Stimulated activated CD8-positive, alpha-beta memory T cell treated with anti-CD3 and anti-CD28 coated beads, Interleukin-4, amount 100 ng/mL, for 48 hours (primary cell): ENCODE results near the gene IRX1.

Experiments used
- DNase-seq: peaks from one replicate; pipeline ENCODE4 v3.0.0-alpha.2; 2020

IRX1 gene

DNA sequence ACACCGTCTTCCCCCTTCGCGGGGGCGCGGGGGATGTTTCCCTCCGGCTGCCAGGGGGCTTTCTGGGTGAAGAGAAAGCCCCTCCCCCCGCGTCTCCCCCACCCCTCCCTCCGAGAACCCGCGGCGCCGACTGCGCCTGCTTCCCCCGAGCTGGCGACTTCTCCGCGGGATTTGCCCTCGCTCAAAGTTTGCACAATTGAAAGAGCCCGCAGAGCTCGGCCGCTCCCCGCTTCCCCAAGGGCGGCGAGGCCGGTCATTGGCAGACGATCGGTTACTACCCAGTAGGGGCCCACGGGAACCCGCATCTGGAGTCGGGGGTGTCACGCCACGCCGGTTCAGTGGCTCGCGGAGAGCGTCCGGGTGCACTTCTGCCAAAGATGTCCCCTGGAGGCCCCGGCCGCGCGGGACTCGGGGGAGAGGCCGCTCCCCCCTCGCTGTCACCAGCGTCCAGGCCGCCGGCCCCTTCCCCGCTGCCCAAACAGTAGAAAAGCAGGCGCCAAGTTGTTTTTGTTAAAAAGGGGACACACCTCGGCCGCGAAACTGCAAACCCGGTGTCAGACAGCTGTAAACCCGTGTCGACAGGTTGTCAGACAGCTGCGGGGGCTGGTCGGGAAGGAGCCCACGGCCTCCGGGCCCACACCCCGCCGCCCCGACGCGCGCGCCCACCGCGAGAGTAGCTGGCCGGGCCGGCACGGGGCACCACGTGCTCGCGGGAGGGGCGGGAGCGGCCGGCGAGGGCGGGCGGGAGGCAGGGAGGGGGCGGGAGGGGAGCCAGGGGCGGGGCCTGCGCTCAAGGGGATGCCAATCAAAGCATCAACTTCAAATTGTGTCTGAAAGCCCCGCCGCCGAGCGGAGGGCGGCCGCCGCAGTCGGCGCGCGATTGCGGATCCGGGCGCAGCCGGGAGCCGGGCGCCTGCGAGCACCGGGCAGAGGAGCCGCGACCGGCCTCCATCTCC, at the start of gene IRX1:
Gene IRX1 (plus strand): TSS at position 827 of the 956 bp plus-strand sequence. CDS start 274 bp downstream, outside the sequence.
- no peak for DNase-seq

DNA sequence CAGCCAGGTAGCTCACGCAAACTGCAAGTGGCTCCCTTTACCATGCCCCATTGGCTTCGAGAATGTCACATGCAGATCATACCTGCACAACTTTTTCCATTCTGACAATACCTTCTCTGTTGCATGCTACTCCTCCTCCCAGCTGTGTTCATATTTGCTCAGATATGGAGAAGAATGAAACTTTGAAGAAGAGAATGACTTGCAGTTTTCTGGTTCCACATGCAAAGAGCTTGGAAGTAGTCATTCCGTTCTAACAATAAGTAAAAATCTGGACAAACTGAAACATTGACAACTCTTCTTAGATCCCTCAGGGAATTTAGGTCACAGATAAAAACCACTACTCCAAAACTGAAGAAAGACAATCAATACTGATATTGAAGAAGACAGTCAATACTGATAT, 49.6 kb upstream of the IRX1 start:
- no peak for DNase-seq

DNA sequence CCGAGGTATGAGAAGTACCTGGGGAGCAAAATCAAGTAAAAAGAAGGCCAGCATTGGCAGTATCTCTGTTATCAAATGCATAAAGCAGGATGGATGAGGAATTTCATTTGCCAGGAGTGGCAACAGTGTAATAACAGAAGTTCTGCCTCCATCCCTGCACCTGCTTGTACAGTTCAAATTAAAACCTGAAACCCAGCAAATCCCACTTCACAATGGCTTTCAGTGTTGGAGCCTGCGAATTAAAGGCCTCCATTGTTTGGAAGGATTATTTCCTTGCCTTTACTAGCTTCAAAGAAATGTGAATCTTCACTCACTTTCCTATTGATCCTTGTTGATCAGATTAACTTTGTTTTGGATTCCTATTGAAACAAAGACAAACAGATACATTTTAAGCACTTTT, 31.5 kb upstream of the IRX1 start:
- DNase-seq, result no peak

DNA sequence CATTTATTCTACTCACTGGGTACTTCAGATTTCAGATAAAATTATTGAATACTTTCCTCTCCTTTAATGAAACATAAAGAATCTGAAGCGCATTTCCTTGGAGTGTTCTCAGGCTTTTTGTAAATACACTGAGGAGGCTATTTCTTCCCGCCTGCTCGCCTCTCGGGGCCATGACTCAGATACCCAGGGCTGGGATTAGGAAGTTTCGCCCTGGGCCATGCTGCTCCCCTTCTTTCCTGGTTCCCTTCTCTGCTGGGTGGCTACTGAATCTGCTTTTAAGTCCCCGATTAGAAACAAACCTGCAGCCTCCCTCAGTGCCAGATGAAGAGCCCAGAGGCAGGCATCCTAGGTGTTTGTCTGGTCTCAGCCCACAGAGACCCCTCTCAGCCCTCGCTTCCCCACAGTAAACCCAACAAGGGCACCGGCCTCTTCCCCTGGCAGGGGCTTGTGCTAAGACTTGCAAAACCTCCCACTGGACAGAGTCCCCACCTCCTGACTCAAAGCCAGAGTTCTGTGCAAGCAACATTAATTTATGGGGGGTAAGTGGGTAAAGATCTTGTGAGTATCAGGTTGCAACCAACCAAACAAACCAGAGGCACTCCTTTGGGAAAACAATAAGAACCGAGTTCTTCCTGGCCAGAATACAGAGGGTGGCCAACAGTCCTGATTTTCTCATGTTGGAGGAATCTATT, 30.7 kb upstream of the IRX1 start:
- DNase-seq, result no peak

DNA sequence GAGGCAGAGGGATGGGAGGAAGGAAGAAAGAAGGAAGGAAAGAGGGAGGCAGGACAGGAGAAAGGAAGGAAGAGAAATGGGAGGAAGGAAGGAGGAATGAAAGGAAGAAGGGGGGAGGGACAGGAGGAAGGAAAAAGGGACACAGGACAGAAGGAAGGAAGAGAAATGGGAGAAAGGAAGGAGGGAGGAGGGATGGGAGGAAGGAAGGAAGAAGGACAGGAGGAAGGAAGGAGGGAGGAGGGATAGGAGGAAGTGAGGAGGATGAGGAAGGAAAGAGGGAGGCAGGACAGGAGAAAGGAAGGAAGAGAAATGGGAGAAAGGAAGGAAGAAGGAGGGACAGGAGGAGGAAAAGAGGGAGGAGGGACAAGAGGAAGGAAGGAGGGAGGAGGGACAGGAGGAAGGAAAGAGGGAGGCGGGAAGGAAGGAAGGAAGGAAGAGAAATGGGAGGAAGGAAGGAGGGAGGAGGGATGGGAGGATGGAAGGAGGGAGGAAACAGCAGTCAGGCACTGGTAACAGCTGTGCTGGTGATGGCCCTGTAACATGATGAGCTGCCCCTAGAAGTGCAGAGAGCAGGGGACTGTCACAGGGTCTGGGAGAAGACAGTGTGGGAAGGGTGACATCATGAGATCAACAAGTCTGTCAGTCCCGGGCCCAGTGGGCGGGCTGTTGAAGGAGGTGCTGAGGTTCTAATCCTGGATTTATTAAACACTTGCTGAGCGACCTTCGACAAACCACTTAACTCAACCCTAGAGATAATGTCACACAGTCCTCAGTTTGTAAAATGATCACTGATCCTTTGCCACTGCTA, 10.7 kb upstream of the IRX1 start:
- no peak for DNase-seq

DNA sequence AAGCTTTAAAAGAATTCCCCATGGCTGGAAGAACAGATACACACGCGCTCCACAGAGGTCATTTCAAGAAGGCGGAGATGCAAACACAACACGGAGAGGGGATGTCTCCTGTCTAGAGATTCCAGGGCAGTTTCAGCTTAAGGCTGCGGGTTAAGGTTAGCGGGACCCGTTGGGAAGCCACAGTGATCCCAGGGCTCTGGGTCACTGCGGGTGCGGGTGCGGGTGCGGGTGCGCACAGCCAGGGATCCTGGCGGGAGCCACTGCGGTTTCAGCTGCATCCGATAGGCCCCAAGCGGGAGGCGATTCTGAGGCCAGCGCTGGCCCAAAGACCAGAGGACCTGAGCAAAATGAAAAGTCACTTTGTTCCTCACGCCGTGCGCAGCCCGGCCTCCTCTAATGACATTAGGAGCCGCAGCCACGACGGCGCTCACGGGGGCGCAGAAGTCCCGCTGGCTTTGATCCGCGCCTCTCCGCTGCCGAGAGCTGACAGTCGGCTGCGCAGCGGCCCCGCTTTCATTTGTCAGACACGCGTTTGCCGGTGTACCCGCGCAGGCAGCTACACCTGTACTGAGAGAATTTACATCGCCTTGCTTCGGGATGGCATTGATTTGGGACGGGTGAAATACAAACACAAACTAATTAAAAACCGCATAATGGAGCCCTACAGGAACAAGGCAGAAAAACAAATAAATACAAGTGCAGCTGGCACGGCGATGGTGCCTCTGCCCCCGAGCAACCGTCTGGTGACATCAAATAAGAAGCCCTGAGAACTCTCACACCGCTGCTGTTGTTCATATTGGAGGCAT, 5.3 kb upstream of the IRX1 start:
- DNase-seq, result no peak

DNA sequence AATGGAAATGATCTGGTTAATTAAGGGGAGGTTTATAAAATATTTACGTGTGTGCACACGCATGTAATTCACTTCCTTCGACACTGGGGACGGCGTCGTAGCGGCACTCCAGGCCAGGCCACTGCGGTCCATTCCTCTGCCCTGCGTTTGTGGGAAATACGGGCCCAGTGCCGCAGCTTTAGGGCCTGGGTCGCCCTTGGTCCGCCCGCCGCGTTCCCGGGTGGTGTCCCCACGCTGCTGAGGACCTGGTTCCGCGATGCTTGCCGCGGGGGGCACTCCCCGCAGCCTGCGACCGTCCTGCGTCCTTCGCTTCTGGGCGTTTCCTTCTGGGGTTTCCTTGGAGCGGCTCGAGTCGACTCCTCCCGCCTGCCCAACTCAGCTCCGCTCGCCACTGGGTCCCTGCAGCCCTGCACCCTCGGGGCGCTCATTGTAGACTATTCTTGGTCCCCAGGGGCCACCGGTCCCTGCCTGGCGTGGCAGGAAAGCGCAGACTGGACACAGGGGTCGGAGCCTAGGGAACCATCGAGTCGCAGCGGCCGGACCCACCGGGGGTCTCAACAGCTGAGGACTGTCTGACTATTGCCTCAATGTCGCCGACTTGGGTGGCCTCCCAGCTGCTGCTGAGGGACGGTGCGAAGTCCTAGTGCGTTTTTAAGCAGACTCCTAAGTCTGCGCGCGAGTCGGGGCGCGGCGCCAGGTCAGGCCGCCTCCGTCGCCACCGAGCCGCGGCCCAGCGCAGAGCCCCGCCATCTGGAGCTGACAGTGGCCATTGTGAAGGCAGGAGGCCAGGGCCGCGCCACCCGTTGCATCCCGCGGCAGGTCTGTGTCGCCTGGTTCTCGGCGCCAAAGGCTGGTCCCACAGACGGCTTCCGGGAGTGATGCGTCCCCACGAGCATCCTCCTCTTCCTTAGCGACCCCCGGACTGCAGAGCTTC, 4.4 kb upstream of the IRX1 start:
- DNase-seq, result no peak

DNA sequence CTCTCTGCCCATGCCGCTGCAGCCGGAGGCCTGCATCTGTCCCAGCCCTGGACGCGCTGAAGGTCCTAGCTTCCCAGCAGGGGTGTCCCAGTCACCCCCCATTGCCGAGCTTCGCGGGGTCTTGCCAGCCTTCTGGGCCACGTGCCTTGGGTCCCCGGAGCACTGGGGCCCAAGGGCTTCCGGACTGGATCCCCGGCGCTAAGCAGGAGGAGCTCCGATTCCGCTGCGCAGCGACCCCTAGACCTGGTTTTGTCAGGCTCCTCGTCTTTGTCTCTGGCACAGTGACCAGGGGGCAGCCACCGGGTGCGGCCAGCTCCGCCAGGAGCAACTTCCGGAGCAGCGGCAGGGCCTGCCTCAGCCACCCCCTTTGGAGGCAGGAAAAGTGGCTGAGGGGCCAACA, 3.3 kb upstream of the IRX1 start:
- no peak for DNase-seq

DNA sequence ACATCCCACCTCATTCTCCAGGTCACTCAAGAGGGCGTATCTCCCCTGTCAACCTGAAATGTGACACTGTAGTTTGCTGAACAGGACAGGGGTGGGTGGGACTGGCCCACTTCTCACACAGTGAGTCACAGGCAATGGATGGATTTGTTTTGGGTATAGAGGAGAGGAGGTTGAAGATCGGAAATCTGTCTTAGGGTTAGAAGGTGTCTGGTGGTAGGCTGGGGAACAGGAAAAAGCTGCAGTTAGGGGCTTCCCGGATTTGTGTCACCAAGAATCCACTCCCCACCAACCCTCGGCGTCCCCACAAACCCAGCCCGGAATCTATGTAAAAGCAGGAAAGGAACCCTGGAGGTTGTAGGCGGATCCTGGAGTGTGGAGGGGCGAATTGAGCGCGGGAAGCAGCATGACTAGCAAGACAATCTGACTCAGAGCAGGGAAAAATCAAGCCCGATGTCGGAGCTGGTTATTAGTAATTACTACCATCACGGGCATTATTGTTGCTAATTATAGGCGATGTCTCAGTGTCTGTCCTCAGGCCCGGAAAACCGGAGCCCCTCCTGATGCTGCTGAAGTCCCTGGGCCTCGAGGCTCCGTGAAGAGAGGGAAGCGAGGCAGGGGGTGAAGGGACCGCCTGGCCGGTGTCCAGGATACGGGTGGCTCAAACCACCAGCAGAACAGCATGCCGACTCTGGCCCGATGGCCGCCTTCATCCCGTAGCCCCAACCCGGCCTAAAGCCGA, 1.7 kb upstream of the IRX1 start:
- no peak for DNase-seq

DNA sequence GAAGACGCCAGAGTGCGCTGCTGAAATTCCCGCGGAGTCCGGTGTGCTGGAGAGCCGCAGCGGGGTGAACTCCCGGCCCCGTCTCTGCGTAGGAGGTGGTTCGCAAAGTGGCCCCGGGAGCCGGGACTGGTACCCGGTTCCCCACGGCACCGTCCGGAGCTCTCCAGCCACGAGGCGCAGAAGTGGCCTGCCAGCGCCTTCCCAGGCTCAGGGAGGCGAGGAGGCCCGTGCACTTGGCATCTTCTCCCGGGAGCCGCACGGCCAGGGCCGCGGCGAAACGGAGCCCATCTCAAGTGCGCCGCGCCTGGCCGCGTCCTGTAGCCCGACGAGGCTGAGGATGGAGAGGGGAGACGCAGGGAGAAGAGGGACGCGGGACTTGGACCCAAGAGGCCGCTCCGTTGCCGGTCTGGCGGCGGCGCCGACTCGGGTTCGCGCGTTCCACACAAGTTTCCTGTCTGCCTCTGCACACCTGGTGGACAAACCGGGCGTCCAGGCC, 1.1 kb upstream of the IRX1 start:
- no peak for DNase-seq

DNA sequence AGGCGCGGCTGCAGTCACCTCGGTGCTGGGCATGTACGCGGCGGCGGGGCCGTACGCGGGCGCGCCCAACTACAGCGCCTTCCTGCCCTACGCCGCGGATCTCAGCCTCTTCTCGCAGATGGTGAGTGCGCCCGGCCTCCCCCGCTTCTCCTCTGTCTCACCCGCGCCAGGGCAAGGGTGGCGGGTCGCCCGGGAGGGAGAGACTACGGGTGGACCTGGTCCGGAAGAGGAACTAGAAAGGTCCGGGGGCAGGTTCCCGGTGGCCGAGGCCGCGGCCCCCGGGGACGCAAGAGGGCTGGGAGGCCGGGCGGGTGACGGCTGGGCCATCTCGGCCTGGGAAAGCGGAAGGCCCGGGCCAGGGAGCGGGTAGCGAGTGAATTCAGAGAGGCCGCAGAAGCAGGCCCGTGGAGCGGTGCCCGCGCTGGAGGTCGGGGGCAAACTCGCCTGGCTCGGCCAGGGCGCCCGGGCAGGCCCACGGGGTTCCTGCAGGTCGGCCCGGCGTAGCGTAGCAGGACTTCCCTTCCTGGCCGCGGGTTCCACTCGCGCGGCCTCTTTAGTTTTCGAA, 711 bp downstream of the IRX1 start:
- DNase-seq, result no peak

DNA sequence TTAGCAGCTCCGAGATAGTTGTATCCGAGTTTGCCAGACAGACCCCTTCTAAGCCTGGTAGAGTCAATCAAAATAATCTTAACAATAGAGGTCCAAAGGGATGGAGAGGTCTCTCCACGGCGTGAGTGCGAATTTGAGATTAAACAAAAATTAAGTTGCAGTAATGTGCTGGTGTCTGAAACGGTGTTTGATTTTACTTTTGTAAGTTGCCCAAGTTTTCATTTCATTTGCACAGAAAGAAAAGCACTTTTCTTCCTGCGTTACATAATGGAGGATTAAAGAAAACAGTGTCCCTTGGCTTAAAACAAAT, 1.2 kb downstream of the IRX1 start:
- DNase-seq, result no peak

DNA sequence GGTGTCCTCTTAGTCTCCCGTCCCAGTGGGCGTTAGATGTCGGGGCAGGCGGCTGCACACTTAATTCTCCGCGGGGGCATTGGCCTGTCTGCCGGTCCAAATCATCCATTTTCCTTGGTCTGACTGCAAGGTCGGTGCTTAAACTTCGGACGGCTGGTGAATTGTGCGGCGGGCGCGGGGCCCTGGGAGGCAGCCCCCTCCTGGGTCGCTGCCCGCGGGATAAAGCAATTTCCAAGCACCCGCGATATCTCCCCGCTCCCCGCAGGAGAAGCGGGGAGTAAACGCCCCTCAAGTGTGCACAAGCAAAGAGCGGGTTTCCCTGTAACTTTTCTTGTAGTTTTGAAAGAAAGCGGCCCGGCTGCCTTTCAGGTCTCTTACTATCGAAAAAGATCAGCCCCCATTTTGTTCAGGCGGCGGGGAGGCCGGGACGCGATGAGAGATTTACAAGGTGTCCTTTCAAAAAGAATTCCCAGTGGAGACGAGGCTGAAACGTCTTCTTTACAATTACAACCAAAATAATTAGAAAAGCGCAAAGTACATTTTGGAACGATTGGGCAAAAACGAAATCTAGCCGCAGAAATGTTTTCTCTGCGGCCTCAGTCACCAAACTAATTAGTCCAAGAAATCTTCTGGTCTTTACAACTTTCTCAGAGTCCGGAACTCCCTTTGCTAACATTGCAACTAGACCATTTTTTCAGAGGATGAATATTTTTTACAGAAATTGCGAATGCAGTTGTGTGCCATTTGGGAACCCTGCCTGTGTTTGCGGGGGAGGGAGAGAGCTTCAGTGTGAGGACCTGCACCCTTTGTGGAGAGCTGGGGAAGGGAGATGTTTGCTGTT, 1.8 kb downstream of the IRX1 start:
- DNase-seq, result no peak

DNA sequence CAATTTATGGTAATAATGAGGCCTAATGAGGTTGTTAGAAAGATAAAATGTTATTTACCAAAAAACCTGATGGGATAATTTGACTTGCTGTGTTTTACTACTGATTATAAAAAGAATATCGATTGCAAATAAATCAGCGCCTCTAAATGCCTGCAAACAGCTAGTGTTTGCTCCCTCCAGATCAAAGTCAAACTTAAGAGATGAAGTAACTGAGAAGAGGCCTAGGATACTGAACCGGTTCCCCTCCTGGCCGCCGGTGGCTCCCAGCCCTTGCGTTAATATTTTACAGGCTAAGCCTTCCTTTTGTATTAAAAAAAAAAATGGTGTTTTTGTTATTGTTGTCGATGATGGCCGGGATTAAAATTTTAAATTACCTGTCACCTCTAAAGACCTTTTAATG, 2.6 kb downstream of the IRX1 start:
- no peak for DNase-seq

DNA sequence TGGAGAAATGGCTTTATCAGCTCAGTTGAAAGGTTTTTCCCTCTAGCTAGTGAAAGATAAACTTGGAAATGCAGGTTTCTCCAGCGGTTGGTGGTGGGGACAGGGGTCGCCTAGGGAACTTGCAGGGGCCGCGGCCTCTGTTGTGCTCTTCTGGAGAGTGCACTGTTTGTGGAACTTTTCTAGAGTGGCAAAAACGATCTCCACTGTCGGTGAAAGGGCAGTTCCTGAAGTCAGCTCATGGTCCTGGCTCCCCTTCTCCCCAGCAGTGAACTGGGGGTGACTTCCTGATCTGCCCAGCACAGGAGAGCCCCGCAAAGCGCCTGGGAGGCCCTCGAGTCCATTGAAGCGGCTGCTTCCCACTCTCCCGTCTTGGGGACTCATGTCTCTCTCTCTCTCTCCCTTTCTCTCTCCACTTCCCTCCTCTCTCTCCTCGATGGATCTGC, 3.2 kb downstream of the IRX1 start:
- no peak for DNase-seq

DNA sequence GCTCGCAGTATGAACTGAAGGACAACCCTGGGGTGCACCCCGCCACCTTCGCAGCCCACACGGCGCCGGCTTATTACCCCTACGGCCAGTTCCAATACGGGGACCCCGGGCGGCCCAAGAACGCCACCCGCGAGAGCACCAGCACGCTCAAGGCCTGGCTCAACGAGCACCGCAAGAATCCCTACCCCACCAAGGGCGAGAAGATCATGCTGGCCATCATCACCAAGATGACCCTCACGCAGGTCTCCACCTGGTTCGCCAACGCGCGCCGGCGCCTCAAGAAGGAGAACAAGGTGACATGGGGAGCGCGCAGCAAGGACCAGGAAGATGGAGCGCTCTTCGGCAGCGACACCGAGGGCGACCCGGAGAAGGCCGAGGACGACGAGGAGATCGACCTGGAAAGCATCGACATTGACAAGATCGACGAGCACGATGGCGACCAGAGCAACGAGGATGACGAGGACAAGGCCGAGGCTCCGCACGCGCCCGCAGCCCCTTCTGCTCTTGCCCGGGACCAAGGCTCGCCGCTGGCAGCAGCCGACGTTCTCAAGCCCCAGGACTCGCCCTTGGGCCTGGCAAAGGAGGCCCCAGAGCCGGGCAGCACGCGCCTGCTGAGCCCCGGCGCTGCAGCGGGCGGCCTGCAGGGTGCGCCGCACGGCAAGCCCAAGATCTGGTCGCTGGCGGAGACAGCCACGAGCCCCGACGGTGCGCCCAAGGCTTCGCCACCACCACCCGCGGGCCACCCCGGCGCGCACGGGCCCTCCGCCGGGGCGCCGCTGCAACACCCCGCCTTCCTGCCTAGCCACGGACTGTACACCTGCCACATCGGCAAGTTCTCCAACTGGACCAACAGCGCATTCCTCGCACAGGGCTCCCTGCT, 3.8 kb downstream of the IRX1 start:
- DNase-seq, result no peak

DNA sequence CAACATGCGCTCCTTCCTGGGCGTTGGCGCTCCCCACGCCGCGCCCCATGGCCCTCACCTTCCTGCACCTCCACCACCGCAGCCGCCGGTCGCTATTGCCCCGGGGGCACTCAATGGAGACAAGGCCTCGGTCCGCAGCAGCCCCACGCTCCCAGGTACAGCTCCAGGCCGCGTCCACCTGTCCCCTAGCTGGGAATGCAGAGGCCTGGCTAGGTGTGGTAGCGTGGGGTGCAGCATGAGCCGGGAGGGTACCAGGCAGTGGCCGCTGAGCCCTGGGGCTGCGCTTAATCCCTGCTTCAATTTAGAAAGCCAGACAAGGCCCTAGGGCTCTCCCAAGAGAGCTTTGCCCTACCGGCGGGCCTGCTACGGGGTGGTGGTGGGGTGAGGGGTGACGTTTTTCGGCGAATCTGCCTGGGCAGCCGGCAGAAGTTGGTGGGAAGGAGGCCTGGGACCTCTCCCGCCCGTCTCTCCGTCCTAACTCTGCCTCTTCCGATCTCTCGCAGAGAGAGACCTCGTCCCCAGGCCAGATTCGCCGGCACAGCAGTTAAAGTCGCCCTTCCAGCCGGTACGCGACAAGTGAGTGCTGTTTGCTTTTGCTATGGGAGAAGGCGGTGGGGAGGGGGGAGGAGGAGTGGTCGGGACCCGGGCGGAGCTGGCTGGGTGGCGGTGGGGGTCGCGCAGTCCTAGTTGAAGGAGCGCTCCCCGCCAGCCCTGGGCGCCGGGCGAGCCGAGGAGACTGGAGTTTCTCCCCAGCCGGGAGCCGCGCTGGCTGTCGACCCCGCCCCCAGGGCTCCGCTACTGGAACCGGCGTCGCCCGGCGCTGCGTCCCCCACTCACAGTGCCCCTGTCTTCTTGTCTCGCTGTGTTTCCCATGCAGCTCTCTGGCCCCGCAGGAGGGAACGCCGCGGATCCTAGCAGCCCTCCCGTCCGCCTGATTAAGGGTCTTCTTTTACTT, 4.8 kb downstream of the IRX1 start:
- no peak for DNase-seq
